NOMO-1 treated with dmso at 0.1 percent for 144 hours (cell line): Measurements from ENCODE around the gene EFCAB5.
A peak's percentile ranks its signal among the peaks of the same experiment; 100 is the strongest.
"Not testable (repeated sequence)": the region's sequence is repeated elsewhere in the genome, so short reads cannot be mapped to it uniquely, and the experiment has no call there.

ENCODE experiments used
- DNase-seq: peaks from one replicate; lab custom pipeline; 2025; ENCODE audit not compliant: unreplicated experiment; lab: John Stamatoyannopoulos, UW

Gene EFCAB5

DNA sequence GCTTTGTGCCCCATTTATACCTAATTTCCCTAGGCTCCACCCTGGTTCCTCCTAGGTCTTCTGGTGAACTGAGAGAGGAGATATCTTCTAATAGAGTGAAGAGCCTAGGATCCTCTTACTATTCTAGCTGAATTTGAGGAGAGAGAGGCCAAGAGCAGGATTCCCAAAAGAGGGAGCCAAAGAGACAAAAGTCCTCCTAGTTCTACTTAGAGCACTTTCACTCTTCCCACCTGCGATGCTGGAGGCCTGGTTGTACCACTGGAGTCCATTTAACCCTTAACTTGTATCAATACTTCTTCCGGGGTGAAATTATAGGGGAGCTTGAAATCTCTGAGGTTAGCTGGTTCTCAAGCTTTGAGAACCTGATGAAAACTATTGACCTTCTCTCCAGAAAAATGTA is 8.1 kb upstream of the EFCAB5 start:
- no peak for DNase-seq

DNA sequence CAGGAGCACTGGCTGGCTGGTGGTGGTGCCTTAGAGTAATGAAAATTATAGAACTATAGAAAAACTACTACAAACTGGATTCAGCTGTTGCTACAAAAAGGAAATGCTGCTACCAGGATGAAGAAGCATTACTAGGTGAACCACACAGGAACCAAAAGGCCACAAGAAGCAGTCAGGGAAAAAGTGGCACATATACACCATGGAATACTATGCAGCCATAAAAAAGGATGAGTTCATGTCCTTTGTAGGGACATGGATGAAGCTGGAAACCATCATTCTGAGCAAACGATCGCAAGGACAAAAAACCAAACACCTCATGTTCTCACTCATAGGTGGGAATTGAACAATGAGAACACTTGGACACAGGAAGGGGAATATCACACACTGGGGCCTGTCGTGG is 5.5 kb upstream of the EFCAB5 start:
- DNase-seq: not testable (repeated sequence)

DNA sequence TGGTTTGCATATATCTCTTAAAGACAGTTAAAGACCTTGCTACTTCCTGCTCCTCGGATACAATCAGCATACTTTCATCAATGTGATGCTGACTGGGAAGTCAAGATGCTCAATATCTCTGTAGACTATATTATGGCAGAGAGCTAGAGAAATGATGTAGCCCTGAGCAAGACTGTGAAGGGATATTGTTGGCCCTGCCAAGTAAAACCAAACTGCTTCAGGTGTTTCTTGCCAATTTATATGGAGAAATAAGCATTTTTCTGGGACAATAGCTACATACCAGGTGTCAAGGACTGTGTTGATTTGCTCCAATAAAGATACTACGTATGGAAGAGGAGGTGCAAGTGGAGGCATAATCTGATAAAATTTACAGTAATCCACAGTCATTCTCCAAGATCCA is 4.7 kb upstream of the EFCAB5 start:
- DNase-seq: no peak

DNA sequence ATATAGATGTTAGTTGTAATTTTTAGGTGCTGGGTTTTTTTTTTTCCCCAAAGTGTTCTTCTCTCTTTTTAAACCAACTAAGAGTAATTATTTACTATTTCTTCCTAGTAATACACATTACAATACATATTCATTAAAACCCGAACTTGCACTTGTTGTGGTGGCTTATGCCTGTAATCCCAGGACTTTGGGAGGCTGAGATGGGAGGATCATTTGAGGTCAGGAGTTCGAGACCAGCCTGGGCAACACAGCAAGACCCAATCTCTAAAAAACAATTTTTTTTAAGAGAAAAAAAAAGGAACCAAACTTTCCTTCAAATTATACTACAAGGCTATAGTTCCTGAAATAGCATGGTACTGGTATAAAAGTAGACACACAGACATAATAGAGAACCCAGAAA is 3.8 kb downstream of the EFCAB5 start:
- no peak for DNase-seq

DNA sequence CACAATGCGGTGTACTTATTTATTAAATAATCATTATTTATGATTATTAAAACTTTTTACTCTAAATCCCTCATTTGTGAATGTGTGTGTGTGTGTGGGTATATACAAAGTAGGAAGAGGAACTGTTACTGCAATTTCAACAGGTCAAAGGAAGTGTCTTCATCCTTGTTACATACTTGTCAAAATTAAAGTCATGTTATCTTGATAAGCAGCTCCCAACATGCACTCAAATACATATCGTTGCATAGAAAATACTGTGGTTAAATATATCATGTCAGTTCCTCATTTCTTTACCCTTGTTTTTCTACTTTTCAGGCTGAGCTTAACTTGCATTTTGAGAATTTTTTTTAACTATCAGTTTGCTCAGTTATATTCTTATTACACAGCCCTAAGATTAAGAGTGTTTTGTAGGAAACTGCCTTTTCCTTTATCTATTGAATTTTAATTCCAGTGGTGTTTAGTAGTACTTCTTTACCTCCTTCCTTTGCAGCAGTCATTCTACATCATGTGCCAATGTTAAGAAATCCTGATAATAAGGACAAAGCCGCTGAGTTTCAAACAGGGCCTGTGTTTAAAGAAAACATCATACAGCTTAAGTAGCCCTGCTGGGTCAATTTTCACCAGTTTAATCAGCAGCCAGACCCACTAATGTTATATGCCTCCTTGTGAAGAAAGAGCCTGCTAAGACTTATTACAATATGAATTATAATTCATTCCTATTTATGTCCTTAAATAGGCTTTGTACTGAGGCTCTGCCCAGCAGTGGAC is 7.2 kb downstream of the EFCAB5 start:
- peak; percentile 60 for DNase-seq

DNA sequence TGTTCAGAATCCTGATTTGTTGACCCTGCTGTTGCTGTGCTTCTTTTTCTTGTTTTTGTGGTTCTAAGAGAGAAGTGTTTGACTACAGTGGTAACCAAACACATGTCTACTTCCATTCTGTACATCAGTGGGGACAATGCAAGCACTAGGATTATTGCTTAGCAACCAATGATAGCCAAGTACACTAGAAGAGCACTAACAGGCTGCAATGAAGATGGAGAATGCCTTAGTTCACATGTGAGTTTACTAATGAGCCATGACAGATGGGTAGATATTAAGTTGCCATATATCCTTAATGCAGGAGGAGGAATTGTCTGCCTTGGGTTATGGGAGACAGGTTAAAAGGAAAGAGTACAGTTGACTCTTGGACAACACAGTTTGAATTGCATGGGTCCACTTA is 8.3 kb downstream of the EFCAB5 start:
- DNase-seq: no peak

DNA sequence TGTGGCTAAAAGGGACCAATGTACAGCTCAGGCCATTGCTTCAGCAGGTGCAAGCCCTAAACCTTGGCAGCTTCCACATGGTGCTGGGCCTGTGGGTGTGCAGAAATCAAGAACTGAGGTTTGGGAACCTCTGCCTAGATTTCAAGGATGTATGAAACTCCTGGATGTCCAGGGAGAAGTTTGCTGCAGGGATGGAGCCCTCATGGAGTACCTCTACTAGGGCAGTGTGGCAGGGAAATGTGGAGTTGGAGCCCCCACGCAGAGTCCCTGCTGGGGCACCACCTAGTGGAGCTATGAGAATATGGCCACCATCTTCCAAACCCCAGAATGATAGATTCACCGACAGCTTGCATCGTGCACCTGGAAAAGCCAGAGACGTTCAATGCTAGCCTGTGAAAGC is 13.0 kb downstream of the EFCAB5 start:
- DNase-seq: no peak

DNA sequence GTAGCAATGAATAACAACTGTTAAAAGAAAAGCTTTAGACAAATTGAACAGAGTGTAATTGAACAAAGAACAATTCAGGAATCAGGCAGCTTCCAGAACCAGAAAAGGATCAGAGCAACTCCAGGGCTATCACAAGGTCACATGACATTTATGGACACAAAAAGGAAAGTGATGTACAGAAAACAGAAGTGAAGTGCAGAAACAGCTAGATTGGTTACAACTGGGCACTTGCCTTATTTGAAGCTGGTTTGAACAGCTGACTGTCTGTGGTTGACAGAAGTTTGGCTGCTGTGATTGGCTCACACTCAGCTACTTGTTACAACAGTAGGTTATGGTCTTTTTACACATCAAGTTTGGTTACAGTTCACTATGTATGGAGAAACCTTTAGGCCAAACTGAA is 14.8 kb downstream of the EFCAB5 start:
- DNase-seq: no peak

DNA sequence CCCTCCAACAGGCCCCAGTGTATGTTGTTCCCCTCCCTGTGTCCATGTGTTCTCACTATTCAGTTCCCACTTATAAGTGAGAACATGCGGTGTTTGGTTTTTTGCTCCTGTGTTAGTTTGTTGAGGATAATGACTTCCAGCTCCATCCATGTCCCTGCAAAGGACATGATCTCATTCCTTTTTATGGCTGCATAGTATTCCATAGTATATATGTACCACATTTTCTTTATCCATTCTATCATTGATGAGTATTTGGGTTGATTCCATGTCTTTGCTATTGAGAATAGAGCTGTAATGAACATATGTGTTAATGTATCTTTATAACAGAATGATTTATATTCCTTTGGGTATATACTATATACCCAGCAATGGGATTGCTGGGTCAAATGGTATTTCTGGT is 16.1 kb downstream of the EFCAB5 start:
- not testable (repeated sequence) for DNase-seq

DNA sequence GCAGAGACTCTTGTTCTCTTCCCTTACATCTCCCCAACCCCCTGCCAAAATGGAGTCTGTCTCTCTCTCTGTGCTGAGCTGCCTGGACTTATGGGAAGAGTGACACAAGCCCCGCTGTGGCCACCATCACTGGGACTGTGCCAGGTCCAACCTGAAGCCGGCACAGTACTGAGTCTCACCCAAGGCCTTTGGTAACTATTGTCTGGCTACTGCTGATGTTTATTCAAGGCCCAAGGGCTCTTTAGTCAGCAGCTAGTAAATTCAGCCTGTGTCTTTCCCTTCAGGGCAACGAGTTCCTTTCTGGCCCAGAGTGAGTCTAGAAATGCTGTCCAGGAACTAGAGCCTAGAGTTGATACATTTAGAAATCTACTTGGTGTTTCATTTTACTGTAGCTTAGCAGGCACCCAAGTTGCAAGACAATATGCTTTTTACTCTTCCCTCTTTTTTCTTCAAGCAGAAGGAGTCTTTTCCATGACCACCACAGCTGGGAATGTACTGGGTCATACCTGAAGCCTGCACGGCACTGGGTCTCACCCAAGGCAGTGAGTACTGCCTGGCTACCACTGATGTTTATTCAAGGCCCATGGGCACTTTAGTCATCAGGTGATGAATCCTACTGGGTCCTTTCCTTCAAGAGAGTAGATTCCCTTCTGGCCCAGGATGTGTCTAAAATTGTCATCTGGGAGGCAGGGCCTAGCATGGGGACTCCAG is 17.7 kb downstream of the EFCAB5 start:
- no peak for DNase-seq

DNA sequence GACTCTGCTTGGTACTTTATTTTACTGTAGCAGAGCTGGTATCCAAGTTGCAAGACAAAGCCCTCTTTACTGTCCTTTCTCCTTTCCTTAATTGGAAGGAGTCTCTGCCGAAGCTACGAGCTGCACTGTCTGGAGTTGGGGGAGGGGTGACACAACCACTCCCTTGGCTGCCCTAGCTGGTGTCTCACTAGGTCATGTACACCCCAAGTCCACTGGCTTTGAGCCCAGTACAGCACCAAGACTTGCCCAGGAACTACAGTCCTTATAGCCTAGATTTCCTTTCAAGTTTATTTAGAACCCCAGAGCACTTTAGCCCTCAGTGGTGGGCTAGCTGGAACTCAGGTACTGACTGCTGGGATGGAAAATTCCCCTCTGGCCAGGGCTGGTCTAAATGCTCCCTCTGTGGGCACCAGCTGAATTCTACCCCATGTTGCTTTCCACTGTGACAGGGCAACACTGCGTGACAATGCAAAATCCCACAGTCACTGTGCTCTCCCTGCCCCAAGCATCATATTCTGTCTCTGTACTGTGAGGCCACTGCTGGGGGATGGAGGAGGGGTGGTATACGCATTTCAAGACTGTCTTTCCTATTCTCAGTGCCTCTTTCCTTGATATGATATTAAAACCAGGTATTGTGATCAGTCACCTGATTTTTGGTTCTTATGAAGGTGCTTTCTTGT is 18.4 kb downstream of the EFCAB5 start:
- no peak for DNase-seq

DNA sequence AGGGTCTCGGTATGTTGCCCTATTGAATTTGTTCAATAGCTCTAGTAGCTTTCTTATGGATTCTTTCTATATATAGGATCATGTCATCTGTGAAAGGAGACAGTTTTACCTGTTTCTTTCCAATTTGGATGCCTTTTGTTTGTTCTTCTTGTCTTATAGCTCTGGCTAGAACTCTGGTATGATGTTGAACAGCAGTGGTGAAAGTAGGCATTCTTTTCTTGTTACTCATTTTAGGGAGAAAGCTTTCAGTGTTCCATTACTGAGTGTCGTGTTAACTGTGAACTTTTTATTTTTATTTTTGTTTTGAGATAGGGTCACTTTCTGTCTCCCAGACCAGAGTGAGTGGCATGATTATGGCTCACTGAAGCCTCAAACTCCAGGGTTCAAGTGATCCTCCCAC is 21.2 kb downstream of the EFCAB5 start:
- DNase-seq: no peak

DNA sequence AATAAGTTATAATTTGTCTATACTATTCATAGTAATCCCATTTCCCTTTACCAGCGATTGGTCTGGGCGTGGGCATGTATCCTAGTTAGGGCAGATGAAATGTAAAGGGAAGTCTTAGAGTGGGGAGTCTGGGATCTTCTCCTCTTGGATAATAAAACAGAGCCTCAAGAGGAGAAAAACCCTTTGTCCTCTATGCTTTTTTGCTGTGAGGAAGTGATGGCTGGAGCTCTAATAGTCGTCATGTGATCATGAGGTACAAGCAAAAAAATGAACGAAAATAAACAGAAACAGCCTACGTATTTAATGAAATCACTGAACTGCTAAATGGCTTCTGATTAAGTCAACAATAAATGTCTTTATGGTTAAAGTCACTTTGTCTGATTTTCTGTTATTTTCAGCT is 26.8 kb downstream of the EFCAB5 start:
- no peak for DNase-seq

DNA sequence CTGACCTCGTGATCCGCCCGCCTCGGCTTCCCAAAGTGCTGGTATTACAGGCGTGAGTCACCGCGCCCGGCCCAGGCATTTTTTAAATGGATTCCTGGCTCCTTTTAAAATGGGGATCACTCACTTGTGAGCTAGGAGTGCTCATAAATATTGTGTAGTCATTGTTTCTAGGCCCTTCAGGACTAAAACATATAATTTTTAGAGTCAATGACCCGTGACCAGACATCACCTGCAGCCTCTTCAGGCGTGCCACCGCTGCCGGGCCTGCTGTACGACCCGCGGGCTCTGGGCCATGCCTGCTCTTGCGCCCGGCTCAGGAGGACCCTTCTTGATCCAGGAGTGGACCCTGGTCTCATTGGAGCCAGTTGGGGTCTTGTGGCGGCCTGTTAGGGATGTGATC is 30.8 kb downstream of the EFCAB5 start:
- DNase-seq: no peak

DNA sequence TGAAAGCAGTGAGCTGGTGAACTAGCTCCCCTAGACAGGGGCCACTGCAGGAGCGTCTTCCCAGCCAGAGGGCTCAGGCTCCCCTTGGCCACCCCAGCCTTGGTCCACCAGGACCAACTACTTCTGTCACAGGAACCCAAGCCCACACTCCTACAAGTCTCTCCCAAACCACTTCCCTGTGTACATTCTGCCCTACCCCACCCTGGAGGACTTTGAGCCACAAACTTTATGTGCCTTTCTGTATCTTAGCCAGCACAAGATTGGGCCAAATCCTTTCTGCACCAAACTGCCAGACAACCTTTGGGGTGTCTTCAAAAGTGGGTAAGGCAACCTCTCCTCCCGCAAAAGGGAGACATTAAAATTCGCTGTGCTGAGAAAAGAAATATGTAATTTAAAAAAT is 31.6 kb downstream of the EFCAB5 start:
- DNase-seq: no peak

DNA sequence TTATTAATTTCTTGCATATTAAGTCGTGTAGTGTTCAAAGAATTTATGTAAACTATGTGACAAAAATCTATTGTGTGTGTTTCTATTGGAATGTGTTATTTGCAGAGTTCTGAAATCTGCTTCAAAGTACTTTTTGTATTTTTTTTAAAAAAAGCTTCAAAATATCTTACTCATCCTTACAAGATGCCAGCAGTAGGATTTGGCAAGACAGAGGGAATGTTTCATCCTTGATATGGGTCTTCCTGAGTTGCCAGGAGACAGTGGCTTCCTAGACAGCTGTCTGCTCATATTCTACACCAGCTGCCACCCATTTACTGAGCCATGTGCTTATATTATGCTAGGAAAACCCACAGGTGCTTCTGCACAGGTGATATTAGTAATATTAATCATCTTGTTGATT is 36.4 kb downstream of the EFCAB5 start:
- no peak for DNase-seq

DNA sequence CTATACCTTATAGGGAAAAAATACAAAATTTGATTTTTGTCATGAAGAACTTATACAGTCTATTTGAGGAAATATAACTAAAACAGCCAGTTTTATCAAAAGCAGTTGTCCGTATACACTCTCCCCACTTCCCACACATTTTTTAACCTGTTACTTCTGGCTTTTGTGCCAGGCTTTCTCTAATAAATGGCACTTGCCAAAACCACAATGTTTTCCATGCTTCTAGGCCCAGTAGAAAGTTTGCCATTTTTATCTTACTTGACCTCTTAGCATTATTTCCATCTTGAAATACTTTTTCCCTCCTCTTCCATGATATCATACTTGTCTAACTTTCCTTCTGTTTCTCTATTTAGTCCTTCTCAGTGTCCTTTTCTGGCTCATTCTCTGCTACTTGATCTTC is 38.8 kb downstream of the EFCAB5 start:
- no peak for DNase-seq

DNA sequence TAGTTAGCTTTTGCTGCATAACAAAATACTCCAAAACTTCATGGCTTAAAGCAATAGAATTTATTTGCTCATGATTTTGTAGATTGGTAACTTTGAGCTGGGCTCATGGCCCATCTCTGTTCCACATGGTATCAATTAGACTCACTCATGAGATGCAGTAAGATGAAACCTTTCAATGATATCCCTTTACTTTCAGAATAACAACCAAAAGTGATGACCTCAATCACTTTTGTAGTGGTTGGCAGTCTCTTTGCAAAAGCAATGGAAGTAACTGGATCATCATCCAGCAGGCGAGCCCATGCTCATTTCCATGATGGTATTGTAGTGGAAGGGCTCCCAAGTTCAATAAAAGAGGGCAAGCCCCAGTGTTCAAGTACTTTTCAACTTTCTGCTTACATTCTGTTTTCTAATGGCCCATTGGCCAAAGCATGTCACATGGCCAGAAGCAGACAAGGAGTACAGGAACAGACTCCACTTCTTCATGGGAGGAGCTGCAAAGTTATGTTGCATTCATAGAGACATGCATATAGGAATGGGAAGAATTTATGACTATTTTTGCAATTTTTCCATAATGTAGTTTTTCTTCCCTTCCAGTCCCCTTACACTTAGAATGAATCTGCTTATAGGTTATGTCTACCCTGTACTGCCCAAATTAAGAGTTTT is 41.7 kb downstream of the EFCAB5 start:
- no peak for DNase-seq

DNA sequence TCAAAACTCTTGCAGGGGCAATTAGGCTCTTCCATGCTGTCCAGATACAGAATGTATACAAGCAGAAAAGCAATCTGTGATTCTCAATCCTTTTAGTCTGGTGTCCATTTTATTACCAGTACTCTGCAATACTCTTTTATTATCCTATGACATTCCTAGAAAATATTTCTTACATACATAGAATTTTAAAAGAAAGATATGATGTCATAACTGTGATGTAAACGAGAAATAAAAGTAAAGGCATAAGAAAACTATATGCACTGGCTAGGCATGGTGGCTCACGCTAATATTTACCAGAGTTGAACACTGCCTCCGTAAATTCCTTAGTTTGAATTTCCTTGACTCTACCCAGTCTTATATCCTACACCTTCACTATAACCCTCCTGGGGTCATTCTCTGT is 55.0 kb downstream of the EFCAB5 start:
- DNase-seq: no peak

DNA sequence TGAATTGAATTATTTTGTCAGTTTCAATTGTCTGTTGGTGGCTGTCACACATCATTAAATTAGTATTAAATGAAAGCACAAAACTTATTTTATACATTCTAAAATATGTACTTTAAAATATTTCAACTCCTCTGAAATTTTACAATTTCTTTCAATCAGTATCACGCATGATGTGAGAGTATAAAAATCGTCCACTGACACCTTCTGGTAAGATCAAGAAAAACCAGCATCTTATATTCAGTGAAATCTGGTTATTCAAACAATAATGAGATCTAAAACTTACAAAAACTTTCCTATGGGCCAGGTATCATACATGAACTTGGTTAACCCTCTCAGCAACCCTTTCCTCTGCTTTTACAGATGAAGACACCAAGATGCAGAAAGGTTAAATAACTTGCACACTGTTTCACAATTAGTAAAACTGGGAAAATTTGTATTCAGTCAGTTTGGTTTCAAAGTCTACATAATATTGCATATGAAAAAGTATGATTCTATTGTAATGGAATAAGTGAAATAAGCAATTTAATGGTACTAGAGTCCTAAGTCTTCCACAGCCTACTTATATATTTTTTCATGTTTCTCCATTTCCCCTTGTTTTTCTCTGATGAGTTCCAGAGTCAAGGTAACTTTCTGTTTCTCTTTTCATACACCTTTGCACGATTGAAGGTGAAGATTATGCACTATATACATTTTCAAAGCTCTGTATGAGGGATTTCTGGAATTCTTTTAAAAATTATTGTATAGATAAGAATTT is 58.7 kb downstream of the EFCAB5 start:
- no peak for DNase-seq

DNA sequence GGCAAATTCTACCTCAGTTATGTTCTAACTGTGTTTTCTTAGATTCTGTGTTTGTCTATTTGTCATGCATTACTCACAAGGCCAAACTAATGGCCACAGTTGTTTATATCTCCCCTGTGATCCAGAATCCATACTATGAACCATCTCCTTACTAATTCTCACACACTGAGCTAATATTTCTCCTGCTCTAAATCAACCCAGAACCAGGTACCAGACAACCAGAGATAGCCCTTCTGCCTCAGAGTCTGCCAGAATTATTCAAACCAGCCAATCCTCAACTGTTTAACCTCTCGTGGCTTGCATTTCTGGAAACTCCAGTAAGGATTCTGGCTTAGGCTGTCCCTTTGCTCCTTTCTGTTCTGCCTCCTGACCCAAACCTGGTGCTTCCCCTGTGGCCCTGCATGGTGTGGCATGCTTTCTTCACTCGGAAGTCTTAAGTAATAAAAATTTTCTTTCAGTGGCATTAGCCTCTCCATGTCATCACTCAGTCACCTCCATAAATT is 59.4 kb downstream of the EFCAB5 start:
- no peak for DNase-seq
